ENCODE data around the gene MLPH.
"Not testable (repeated sequence)": the region's sequence is repeated elsewhere in the genome, so short reads cannot be mapped to it uniquely, and the experiment has no call there.

The MLPH gene

GRCh38 chr2:237457388-237457941 lies 29.6 kb upstream of the MLPH start:
- DNase-seq = no peak

- no peak for DNase-seq
Measured at GRCh38 chr2:237458519-237458918, 28.5 kb upstream of the MLPH start.

- DNase-seq = no peak
Measured at GRCh38 chr2:237459226-237459625, 27.8 kb upstream of the MLPH start.

- no peak for DNase-seq
Measured at GRCh38 chr2:237459741-237460174, 27.3 kb upstream of the MLPH start.

GRCh38 chr2:237464757-237465391 lies 22.2 kb upstream of the MLPH start:
- no peak for DNase-seq

- DNase-seq = no peak
Measured at GRCh38 chr2:237465515-237466148, 21.4 kb upstream of the MLPH start.

- no peak for DNase-seq
Measured at GRCh38 chr2:237466211-237466610, 20.8 kb upstream of the MLPH start.

GRCh38 chr2:237467447-237468179 lies 19.4 kb upstream of the MLPH start:
- no peak for DNase-seq

- not testable (repeated sequence) for DNase-seq
Measured at GRCh38 chr2:237469410-237469809, 17.6 kb upstream of the MLPH start.

- DNase-seq = no peak
Measured at GRCh38 chr2:237469849-237470248, 17.2 kb upstream of the MLPH start.

- DNase-seq = no peak
Measured at GRCh38 chr2:237470914-237471313, 16.1 kb upstream of the MLPH start.

- no peak for DNase-seq
Measured at GRCh38 chr2:237471438-237472186, 15.4 kb upstream of the MLPH start.

GRCh38 chr2:237472187-237472712 lies 14.8 kb upstream of the MLPH start:
- no peak for DNase-seq

GRCh38 chr2:237472909-237473877 lies 13.9 kb upstream of the MLPH start:
- DNase-seq = no peak

GRCh38 chr2:237473878-237474441 lies 13.1 kb upstream of the MLPH start:
- DNase-seq = no peak

- no peak for DNase-seq
Measured at GRCh38 chr2:237474442-237474911, 12.6 kb upstream of the MLPH start.

GRCh38 chr2:237474931-237475703 lies 11.9 kb upstream of the MLPH start:
- DNase-seq = peak; percentile 53

GRCh38 chr2:237475704-237476141 lies 11.3 kb upstream of the MLPH start:
- no peak for DNase-seq

GRCh38 chr2:237478095-237478494 lies 9.0 kb upstream of the MLPH start:
- DNase-seq = no peak

GRCh38 chr2:237478979-237479378 lies 8.1 kb upstream of the MLPH start:
- DNase-seq = no peak

Measured in NCI-H1436 (cell line).